SK-N-SH treated with all-trans-retinoic acid at 6 μM for 48 hours (cell line): Measurements from ENCODE around the gene PLGRKT.

ENCODE experiments used
- ZC3H10 ChIP-seq: fragments of 250-450 bp; sonication (Bioruptor Pico); IDR thresholded peaks from 2 replicates; pipeline ENCODE4 v1.5.1; 2021; ENCODE audit warnings: mild to moderate bottlenecking, moderate library complexity
- ZFP3 ChIP-seq: fragments of 250-450 bp; sonication (Bioruptor Pico); IDR thresholded peaks from 2 replicates; pipeline ENCODE4 v1.5.0; 2020; ENCODE audit warnings: mild to moderate bottlenecking, moderate library complexity

DNA sequence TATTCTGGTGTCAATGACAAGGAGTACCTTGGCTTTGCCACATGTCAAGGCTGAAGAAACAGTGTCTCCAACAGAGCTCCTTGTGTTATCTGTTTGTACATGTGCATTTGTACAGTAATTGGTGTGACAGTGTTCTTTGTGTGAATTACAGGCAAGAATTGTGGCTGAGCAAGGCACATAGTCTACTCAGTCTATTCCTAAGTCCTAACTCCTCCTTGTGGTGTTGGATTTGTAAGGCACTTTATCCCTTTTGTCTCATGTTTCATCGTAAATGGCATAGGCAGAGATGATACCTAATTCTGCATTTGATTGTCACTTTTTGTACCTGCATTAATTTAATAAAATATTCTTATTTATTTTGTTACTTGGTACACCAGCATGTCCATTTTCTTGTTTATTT, 32.4 kb upstream of the PLGRKT start:
- no peak for TF ChIP-seq ZC3H10 (CRISPR knock-in tag)
- no peak for TF ChIP-seq ZFP3
